ENCODE data around the gene MACF1.
"Not testable (repeated sequence)": the region's sequence is repeated elsewhere in the genome, so short reads cannot be mapped to it uniquely, and the experiment has no call there.

MACF1 gene

DNA sequence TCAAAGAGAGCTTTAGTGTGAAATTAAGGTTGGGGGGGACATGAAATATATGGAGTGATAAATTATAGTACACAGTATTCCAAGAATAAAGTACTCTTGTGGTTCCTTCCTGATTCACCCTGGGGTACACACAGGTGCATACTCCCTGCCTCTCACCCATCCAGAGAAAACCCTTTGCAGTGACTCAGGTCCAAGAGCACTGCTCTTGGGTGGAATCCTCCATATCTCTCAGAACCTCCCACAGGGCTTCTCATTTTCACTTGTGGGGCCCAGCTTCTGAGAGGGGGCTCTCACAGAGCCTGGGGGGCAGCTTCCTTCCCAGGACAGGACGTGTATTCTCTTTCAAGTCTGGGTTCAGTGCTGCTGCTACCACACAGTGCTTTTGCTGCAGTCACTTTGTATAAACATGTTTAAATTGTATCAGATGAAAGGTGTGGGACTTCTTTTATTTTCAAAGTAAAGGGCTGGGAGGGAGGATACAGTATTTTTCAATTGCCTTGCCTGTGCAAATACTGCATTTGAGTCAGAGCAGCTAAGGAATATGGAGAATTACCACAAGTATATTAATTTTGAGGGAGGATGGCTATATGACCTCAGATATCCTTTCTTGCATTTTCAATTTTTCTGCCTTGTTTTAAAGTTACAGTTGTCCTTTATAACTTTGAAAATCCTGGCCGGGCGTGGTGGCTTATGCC lies 262.1 kb downstream of the MACF1 start:
- Histone ChIP-seq H3K27me3 (replicated peaks) (no peaks in the 10 kb centered on the region), H3K36me3 (replicated peaks) (peaks cover 86% of the 10 kb centered on the region), H3K4me3 (ENCODE audit: low read depth, low read length) (no peak overlapping the region), H3K27ac (no peak overlapping the region)
- in situ Hi-C loops (cut with HindIII; ENCODE audit: low pct_ligation_motif_present, low sequenced_read_pairs) = no loop called here
- TF ChIP-seq, protein P1, sequence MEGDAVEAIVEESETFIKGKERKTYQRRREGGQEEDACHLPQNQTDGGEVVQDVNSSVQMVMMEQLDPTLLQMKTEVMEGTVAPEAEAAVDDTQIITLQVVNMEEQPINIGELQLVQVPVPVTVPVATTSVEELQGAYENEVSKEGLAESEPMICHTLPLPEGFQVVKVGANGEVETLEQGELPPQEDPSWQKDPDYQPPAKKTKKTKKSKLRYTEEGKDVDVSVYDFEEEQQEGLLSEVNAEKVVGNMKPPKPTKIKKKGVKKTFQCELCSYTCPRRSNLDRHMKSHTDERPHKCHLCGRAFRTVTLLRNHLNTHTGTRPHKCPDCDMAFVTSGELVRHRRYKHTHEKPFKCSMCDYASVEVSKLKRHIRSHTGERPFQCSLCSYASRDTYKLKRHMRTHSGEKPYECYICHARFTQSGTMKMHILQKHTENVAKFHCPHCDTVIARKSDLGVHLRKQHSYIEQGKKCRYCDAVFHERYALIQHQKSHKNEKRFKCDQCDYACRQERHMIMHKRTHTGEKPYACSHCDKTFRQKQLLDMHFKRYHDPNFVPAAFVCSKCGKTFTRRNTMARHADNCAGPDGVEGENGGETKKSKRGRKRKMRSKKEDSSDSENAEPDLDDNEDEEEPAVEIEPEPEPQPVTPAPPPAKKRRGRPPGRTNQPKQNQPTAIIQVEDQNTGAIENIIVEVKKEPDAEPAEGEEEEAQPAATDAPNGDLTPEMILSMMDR (IDR thresholded peaks at IDR 0.05; ENCODE audit: low read depth, low read length, missing control alignments) = no peak
- no peak for DNase-seq

DNA sequence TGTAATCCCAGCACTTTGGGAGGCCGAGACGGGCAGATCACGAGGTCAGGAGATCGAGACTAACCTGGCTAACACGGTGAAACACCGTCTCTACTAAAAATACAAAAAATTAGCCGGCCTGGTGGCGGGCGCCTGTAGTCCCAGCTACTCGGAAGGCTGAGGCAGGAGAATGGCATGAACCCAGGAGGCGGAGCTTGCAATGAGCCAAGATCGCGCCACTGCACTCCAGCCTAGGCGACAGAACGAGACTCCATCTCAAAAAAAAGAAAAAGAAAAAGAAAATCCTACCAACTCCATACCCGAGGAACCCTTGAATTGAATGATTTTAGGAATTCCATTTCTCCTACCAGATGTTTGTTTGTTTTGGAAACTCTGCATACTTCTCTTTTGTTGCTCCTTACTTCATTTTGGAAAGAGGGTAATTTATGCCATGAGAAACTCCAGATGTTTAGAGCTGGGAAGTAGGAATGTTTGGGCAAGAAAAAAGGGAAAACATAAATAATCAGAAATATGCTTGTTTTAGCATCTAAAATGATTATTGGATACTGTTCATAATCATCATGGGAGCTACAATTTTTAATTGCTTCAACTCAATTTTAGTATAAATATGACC lies 262.7 kb downstream of the MACF1 start:
- H3K36me3 ChIP-seq (replicated peaks) = peaks cover 88% of the 10 kb centered on the region
- H3K27me3 ChIP-seq (replicated peaks); H3K27ac ChIP-seq; in situ Hi-C loops (cut with HindIII; ENCODE audit: low pct_ligation_motif_present, low sequenced_read_pairs); H3K4me3 ChIP-seq (ENCODE audit: low read depth, low read length): not testable (repeated sequence)
- peak; percentile 13 for DNase-seq

DNA sequence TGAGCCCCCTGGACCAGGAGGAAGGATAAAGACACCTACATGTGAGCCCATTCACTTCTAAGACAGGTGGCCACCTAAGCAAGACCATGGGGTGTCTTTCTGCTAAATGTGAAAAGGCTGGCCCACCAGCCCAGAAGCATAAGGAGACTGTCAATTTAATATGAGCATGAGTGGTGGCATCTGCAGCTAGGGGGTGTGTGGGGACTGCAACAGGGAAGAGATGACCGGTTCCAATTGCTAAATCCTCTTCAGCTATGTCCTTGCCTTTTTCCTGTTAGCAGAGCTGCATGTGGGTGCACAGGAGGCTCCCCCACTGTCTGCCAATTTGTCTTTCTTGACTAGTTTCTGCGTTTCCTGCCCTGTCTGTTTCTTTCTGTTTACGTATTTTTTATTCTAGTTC lies 264.7 kb downstream of the MACF1 start:
- Histone ChIP-seq H3K4me3 (ENCODE audit: low read depth, low read length) (no peak overlapping the region), H3K27me3 (replicated peaks) (no peaks in the 10 kb centered on the region), H3K36me3 (replicated peaks) (peaks cover 85% of the 10 kb centered on the region), H3K27ac (no peak overlapping the region)
- TF ChIP-seq, protein P1 (IDR thresholded peaks at IDR 0.05; ENCODE audit: low read depth, low read length, missing control alignments) = peak; percentile 3
- no peak for DNase-seq
- in situ Hi-C loops (cut with HindIII; ENCODE audit: low pct_ligation_motif_present, low sequenced_read_pairs) = no loop called here

DNA sequence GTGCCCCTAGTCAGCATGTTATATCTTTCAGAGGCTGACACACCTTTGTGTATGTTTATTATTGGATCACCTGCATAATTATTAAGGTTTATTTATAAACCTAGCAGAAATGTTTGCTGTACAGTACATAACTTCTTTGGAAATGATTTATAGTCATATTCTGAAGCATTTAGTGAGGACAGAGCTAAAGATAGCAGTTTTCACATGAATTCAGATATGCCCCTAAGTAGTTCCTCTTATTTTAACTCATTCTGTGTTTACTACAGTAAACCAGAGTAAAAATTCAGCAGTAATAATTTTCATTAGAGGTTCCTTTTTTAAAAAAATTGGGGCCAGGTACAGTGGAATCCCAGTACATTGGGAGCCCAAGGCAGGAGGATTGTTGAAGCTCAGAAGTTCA lies 265.5 kb downstream of the MACF1 start:
- Histone ChIP-seq H3K4me3 (ENCODE audit: low read depth, low read length) (no peak overlapping the region), H3K27me3 (replicated peaks) (no peaks in the 10 kb centered on the region), H3K36me3 (replicated peaks) (peaks cover 85% of the 10 kb centered on the region), H3K27ac (no peak overlapping the region)
- DNase-seq = no peak
- in situ Hi-C loops (cut with HindIII; ENCODE audit: low pct_ligation_motif_present, low sequenced_read_pairs) = no loop called here
- TF ChIP-seq, protein P1 (IDR thresholded peaks at IDR 0.05; ENCODE audit: low read depth, low read length, missing control alignments) = no peak

DNA sequence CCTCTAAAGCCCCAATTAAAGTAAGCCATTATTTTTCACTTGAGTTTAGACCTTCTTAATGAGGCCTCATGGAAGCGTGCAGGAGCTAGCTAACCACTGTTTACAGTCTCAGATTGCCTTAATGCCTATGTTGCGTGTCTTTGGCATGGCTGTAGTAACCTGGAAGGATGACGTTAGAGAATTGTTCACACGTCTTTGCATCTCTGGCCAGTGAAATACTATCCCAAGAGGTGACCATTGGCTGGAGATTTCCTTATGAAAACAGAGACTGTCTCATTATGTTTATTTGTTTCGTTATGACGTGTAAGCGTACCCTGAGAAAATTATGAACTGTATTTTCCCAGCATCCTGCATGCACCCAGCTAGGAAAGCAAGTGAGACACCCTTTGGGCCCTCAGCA lies 268.3 kb downstream of the MACF1 start:
- TF ChIP-seq, protein P1 (IDR thresholded peaks at IDR 0.05; ENCODE audit: low read depth, low read length, missing control alignments) = no peak
- H3K36me3 ChIP-seq (replicated peaks) = peaks cover 71% of the 10 kb centered on the region
- no peak overlapping the region for H3K4me3 ChIP-seq (ENCODE audit: low read depth, low read length)
- DNase-seq = no peak
- H3K27ac ChIP-seq = no peak overlapping the region
- in situ Hi-C loops (cut with HindIII; ENCODE audit: low pct_ligation_motif_present, low sequenced_read_pairs) = no loop called here
- no peaks in the 10 kb centered on the region for H3K27me3 ChIP-seq (replicated peaks)

DNA sequence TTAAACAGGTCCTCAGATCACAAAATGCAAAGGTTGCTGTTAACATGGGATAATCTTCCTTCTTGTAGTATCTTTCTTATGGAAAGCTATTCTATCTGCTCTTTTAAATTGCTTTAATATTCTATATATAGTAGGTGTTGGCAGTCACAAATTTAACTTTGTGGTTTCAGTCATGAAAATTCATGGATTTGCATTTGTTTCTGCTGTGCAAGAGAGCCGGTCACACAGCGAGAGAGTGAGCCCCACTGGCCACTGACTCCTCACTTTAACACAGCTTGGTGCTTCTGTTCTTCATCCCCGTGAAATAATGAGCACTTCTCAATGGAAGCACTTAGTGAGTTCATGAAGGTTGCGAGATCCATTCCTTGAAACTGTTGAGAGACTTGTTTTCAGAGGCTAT lies 268.8 kb downstream of the MACF1 start:
- DNase-seq = no peak
- Histone ChIP-seq H3K27me3 (replicated peaks) (no peaks in the 10 kb centered on the region), H3K36me3 (replicated peaks) (peaks cover 73% of the 10 kb centered on the region), H3K27ac (no peak overlapping the region), H3K4me3 (ENCODE audit: low read depth, low read length) (no peak overlapping the region)
- TF ChIP-seq, protein P1 (IDR thresholded peaks at IDR 0.05; ENCODE audit: low read depth, low read length, missing control alignments) = no peak
- in situ Hi-C loops (cut with HindIII; ENCODE audit: low pct_ligation_motif_present, low sequenced_read_pairs) = no loop called here
